Effector memory CD4-positive, alpha-beta T cell (primary cell): ENCODE measurements around the gene OTX1.

ENCODE experiments used
- DNase-seq, 3 donors: peaks; one replicate each; pipeline ENCODE4 v3.0.0-alpha.2; 2020
- H3K27ac ChIP-seq: 2 replicates; pipeline ENCODE4 v1.7.0; 2013; ENCODE audit warnings: mild to moderate bottlenecking, low read length, moderate library complexity; ENCODE audit not compliant: insufficient read depth, poor library complexity, severe bottlenecking
- H3K27me3 ChIP-seq: replicated peaks from 2 replicates; pipeline ENCODE4 v1.7.0; 2013; ENCODE audit warnings: mild to moderate bottlenecking, low read length; ENCODE audit not compliant: insufficient read depth, control insufficient read depth, poor library complexity, severe bottlenecking
- H3K36me3 ChIP-seq: 2 replicates; pipeline ENCODE4 v1.7.0; 2013; ENCODE audit warnings: mild to moderate bottlenecking, low read length, moderate library complexity; ENCODE audit not compliant: control insufficient read depth, insufficient read depth
- H3K4me1 ChIP-seq: 2 replicates; pipeline ENCODE4 v1.7.0; 2013; ENCODE audit warnings: low read length, mild to moderate bottlenecking; ENCODE audit not compliant: control insufficient read depth, insufficient read depth, poor library complexity, severe bottlenecking
- H3K4me3 ChIP-seq: 2 replicates; pipeline ENCODE4 v1.7.0; 2013; ENCODE audit warnings: low read length, low read depth, mild to moderate bottlenecking; ENCODE audit not compliant: insufficient read depth, poor library complexity, severe bottlenecking
- H3K9me3 ChIP-seq: 2 replicates; pipeline ENCODE4 v1.7.0; 2013; ENCODE audit warnings: mild to moderate bottlenecking, low read length, moderate library complexity; ENCODE audit not compliant: control insufficient read depth
- total RNA-seq, 3 donors: gene quantifications; one replicate each; lab custom pipeline; 2026; lab: John Stamatoyannopoulos, UW

The OTX1 gene
- total RNA-seq, result 0 to 0.19 (median 0) reads per million in 3 donors

DNA sequence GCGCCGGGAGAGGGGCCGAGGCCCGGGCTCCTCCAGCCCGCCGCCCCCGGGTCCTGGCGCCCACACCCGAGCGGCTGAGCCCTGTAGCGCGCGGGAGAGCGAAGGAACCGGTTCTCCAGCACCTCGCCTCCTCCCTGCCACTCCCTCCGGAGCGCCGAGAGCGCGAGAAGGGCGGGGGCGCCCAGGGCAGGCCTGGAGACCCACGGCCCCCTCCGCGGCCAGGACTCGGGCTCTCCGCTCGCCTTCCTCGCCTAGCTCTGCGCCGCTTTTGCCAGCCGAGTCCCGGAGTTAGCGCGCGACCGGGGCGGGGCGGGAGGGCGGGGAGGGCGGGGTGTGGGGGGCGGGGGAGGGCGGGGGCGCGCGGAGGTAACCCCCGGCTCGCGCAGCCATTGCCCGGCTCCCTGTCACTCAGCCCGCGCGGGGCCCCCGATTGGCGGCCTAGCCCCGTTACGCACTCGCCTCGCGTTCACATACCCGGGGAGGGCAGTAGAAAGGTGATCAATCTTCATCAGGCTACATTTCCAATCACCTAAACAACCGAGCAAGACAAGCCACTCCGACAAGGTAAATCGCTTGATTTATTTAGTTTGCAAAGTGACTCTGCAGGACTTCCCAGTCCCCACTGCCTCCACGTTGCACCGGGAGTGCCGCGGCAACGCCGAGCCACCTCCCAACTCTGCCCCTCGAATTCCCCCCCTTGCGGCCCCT lies at the start of gene OTX1:
OTX1 (plus strand) TSS at position 497 of the 708 bp plus-strand sequence. CDS start 2,161 bp downstream, outside the sequence.
- Histone ChIP-seq H3K4me3 (peak within 1 kb of the TSS; percentile 57), H3K4me1 (peaks cover 61% of the 10 kb centered on the region), H3K36me3 (no peaks in the 10 kb centered on the region), H3K27ac (no peak within 1 kb of the TSS), H3K9me3 (no peaks in the 10 kb centered on the region), H3K27me3 (peaks cover 84% of the 10 kb centered on the region)
- DNase-seq, result peak in 1 of 3 donors; percentile 18

- no peaks in the 10 kb centered on the region for H3K4me1 ChIP-seq
- no peak for DNase-seq
- no peaks in the 10 kb centered on the region for H3K36me3 ChIP-seq
- no peak overlapping the region for H3K27ac ChIP-seq
- H3K4me3 ChIP-seq, result no peak overlapping the region
- no peaks in the 10 kb centered on the region for H3K9me3 ChIP-seq
- H3K27me3 ChIP-seq, result no peaks in the 10 kb centered on the region
Observed at GRCh38 chr2:63001576-63001975, 49.1 kb upstream of the OTX1 start.

DNA sequence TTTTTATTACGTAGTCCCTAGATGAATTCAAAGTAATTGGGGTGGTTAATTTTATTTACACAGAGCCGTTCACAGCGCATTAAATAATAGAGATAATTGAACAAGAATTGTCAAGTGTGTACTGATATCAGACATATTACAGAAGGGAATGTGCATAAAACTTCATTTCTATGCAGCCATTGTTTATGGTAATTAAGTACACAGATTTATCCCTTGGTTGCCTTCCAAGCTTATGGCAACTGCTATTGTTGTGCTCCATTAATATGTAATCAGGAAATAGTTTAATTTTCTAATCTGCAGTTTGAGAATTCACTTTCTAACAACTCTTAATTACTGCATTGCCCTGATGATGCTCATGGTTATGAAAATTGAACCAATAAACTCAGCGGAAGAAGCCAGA lies 47.3 kb upstream of the OTX1 start:
- no peaks in the 10 kb centered on the region for H3K36me3 ChIP-seq
- no peak overlapping the region for H3K4me3 ChIP-seq
- no peaks in the 10 kb centered on the region for H3K4me1 ChIP-seq
- H3K9me3 ChIP-seq, result no peaks in the 10 kb centered on the region
- DNase-seq, result no peak
- H3K27ac ChIP-seq, result no peak overlapping the region
- no peaks in the 10 kb centered on the region for H3K27me3 ChIP-seq

GRCh38 chr2:63007813-63008458 lies 42.7 kb upstream of the OTX1 start:
- H3K27ac ChIP-seq, result no peak overlapping the region
- H3K4me1 ChIP-seq, result no peaks in the 10 kb centered on the region
- DNase-seq, result no peak
- H3K27me3 ChIP-seq, result no peaks in the 10 kb centered on the region
- no peak overlapping the region for H3K4me3 ChIP-seq
- H3K9me3 ChIP-seq, result no peaks in the 10 kb centered on the region
- H3K36me3 ChIP-seq, result no peaks in the 10 kb centered on the region

DNA sequence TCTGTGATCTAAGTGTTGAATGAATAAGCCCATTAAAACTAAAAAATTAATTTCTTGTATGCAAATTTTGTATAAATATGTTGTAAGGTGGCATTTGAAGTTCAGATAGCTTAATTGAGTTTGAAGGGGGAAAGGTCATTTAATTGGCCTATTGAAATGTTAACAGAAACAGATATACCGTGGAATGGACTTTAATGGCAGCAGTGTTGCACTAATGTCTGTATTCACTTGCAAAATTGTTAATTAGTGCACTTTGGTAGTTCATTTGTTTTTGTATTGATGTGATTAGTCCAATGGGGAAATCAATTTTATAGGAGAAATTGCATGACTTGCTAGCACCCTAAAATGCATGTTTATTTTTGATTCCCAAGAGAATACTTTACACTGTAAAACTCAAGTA lies 41.8 kb upstream of the OTX1 start:
- no peak for DNase-seq
- H3K4me1 ChIP-seq, result no peaks in the 10 kb centered on the region
- no peaks in the 10 kb centered on the region for H3K36me3 ChIP-seq
- H3K27me3 ChIP-seq, result no peaks in the 10 kb centered on the region
- no peak overlapping the region for H3K27ac ChIP-seq
- H3K9me3 ChIP-seq, result no peaks in the 10 kb centered on the region
- no peak overlapping the region for H3K4me3 ChIP-seq

GRCh38 chr2:63009490-63009889 lies 41.1 kb upstream of the OTX1 start:
- H3K36me3 ChIP-seq, result no peaks in the 10 kb centered on the region
- no peak overlapping the region for H3K27ac ChIP-seq
- no peaks in the 10 kb centered on the region for H3K27me3 ChIP-seq
- no peaks in the 10 kb centered on the region for H3K4me1 ChIP-seq
- DNase-seq, result no peak
- no peak overlapping the region for H3K4me3 ChIP-seq
- H3K9me3 ChIP-seq, result no peaks in the 10 kb centered on the region

- H3K27ac ChIP-seq, result no peak overlapping the region
- no peaks in the 10 kb centered on the region for H3K4me1 ChIP-seq
- H3K36me3 ChIP-seq, result no peaks in the 10 kb centered on the region
- no peaks in the 10 kb centered on the region for H3K27me3 ChIP-seq
- no peak overlapping the region for H3K4me3 ChIP-seq
- DNase-seq, result no peak
- H3K9me3 ChIP-seq, result no peaks in the 10 kb centered on the region
Observed at GRCh38 chr2:63012541-63012940, 38.1 kb upstream of the OTX1 start.

DNA sequence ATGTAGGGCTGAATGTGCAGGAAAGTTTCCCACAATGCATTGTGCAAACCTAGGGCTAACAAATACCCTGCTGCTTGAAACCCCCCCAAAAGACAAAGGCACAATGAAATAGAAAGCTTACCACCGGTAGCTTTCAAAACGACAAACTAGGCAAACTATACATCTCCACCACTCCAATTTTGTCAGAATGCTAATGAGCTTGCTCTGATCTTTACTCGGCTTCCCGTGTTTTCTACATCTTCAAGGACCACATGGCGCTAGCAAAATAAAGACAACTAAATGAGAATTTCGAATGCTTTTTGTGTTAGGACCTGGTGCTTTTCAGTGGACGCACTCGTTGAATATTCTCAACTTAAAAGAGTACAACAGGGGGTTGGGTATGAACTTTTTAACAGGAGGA lies 37.2 kb upstream of the OTX1 start:
- Histone ChIP-seq H3K36me3 (no peaks in the 10 kb centered on the region), H3K9me3 (no peaks in the 10 kb centered on the region), H3K4me3 (no peak overlapping the region), H3K27me3 (no peaks in the 10 kb centered on the region), H3K27ac (no peak overlapping the region), H3K4me1 (no peaks in the 10 kb centered on the region)
- DNase-seq, result no peak

- Histone ChIP-seq H3K4me3 (no peak overlapping the region), H3K36me3 (no peaks in the 10 kb centered on the region), H3K4me1 (no peaks in the 10 kb centered on the region), H3K27ac (no peak overlapping the region), H3K9me3 (no peaks in the 10 kb centered on the region), H3K27me3 (no peaks in the 10 kb centered on the region)
- DNase-seq, result no peak
Observed at GRCh38 chr2:63015389-63015788, 35.2 kb upstream of the OTX1 start.

DNA sequence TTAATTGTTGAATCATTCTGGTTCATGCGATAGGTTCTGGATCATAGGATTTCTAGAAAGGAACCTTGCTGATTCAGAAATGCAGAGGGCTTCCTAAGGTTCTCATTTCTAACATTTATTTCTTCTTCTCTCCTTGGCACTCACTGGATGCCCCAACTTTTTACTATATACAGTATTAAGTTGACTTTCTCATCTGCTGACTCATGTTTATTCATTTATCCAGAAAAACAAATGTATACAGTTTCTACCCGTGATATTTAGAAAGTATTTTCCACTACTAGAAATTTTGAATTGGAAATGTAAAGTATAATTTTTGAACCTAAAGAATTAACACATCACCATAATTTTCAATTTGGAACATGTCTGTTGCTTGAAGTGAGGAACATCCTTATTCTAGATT lies 32.2 kb upstream of the OTX1 start:
- Histone ChIP-seq H3K4me1 (no peaks in the 10 kb centered on the region), H3K9me3 (no peaks in the 10 kb centered on the region), H3K4me3 (no peak overlapping the region), H3K27me3 (no peaks in the 10 kb centered on the region), H3K36me3 (no peaks in the 10 kb centered on the region), H3K27ac (no peak overlapping the region)
- DNase-seq, result no peak
